Kidney (tissue), 14 donors: ENCODE measurements around the gene ITGA2B. TPM values are rescaled to one million over a fixed set of nuclear protein-coding genes. Genes with fewer than 3 reads are reported as not detected.
A peak's percentile ranks its signal among the peaks of the same experiment; 100 is the strongest.

Source experiments
- DNase-seq, 5 donors: peaks; one replicate each; pipeline ENCODE4 v3.0.0-alpha.2; 2013 to 2020
- FAIRE-seq: peaks from 2 replicates; lab custom pipeline; 2012; peaks lifted over from hg19 to GRCh38; lab: Jason Lieb, UNC
- H3K27ac ChIP-seq, 2 donors: one replicate each; pipeline ENCODE4 v1.7.0; 2013; ENCODE audit warnings: low read depth in 2 of 2, low read length in 2 of 2, inconsistent platforms in 1 of 2
- H3K27me3 ChIP-seq: one replicate; pipeline ENCODE4 v1.7.1; 2013; ENCODE audit warnings: low read length, inconsistent platforms; ENCODE audit not compliant: control insufficient read depth, insufficient read depth
- H3K36me3 ChIP-seq, 3 donors: one replicate each; pipeline versions ENCODE4 v1.7.0 to v1.7.1; 2013; ENCODE audit warnings: low read length in 3 of 3, control low read depth in 1 of 3, inconsistent platforms in 1 of 3; ENCODE audit not compliant: insufficient read depth in 3 of 3, control insufficient read depth in 2 of 3
- H3K4me1 ChIP-seq, 3 donors: one replicate each; pipeline versions ENCODE4 v1.7.0 to v1.7.1; 2013; ENCODE audit warnings: low read length in 3 of 3, inconsistent platforms in 1 of 3, low read depth in 1 of 3; ENCODE audit not compliant: control insufficient read depth in 2 of 3, insufficient read depth in 2 of 3
- H3K4me3 ChIP-seq, 3 donors: one replicate each; pipeline versions ENCODE4 v1.7.0 to v1.8.1; 2013; ENCODE audit warnings: low read length in 3 of 3, control low read depth in 1 of 3, inconsistent platforms in 1 of 3
- H3K9ac ChIP-seq, 3 donors: one replicate each; pipeline versions ENCODE4 v1.7.0 to v1.7.1; 2013; ENCODE audit warnings: low read length in 3 of 3, control low read depth in 1 of 3, inconsistent platforms in 1 of 3
- H3K9me3 ChIP-seq, 3 donors: one replicate each; pipeline versions ENCODE4 v1.7.0 to v1.7.1; 2013; ENCODE audit warnings: low read length in 3 of 3, control low read depth in 1 of 3, inconsistent platforms in 1 of 3; ENCODE audit not compliant: control insufficient read depth in 2 of 3, insufficient read depth in 1 of 3
- intact Hi-C: fragments of 100-400 bp; cut with DNase I; formaldehyde crosslinking; loops from one replicate; pipeline ENCODE4 v1.11.1; 2022
- polyA plus RNA-seq: library from polyadenylated mRNA; stranded (reverse); fragments of 350-450 nt; fragmentation: Illumina TruSeq; extraction: RNeasy Lipid Tissue Mini Kit (QIAGEN cat#74804); gene quantifications from one replicate; pipeline ENCODE4 v1.2.3, GENCODE V29; 2014; ENCODE audit warnings: low read depth, low replicate concordance; ENCODE audit not compliant: insufficient read depth
- total RNA-seq: library from RNA; stranded (reverse); fragmentation: NEBNext Ultra II Directional; extraction: Animal tissue kit (Norgen Biotek cat#: 25700); gene quantifications from one replicate; pipeline ENCODE4 v1.2.1, GENCODE V29; 2021
- TF ChIP-seq, protein P1 (sequence below): IDR thresholded peaks from 3 replicates; pipeline ENCODE4 v1.5.1; 2012; ENCODE audit warnings: mild to moderate bottlenecking, moderate library complexity, borderline replicate concordance; ENCODE audit not compliant: insufficient read depth; ENCODE audit errors: extremely low read depth
- donor health status: control.
- donor health status: control.
- donor health status: control.
- donor health status: control.
- donor health status: control.
- donor health status: DM: yes; HTN: yes; CAD: no.
- donor health status: Normal renal cell carcinoma (clear cell type).

The ITGA2B gene
- total and polyA plus RNA-seq, 2 donors from 2014 or later = 0.67 to 1.7 TPM

DNA sequence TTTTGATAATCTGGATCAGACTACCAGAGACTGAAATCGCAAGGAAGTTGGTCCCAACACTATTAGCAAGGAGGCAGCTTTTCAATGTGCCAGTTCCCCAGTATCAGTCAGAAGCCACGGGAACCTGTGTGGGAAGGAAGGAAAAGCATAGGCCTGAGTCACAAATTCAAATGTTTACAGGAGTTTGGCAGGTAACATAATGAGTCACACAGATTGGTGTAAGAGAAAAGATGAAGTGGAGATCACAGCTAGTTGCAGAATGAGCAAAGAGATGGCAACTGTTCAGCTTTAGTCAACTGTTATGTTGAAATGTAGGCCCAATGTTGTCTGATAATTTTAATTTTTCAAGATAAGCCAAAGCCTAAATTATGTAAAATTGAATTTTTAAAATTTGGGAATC is 28.1 kb upstream of the ITGA2B start:
- Histone ChIP-seq H3K36me3 (peaks cover 0 to 2% (median 0%) of the 10 kb centered on the region in 3 donors), H3K4me1 (peaks cover 0 to 22% (median 0%) of the 10 kb centered on the region in 3 donors), H3K9me3 (no peaks in the 10 kb centered on the region), H3K4me3 (no peak overlapping the region), H3K27ac (peak overlapping the region in 1 of 2 donors; percentile 58), H3K9ac (no peak overlapping the region), H3K27me3 (no peaks in the 10 kb centered on the region)
- TF ChIP-seq, protein P1, sequence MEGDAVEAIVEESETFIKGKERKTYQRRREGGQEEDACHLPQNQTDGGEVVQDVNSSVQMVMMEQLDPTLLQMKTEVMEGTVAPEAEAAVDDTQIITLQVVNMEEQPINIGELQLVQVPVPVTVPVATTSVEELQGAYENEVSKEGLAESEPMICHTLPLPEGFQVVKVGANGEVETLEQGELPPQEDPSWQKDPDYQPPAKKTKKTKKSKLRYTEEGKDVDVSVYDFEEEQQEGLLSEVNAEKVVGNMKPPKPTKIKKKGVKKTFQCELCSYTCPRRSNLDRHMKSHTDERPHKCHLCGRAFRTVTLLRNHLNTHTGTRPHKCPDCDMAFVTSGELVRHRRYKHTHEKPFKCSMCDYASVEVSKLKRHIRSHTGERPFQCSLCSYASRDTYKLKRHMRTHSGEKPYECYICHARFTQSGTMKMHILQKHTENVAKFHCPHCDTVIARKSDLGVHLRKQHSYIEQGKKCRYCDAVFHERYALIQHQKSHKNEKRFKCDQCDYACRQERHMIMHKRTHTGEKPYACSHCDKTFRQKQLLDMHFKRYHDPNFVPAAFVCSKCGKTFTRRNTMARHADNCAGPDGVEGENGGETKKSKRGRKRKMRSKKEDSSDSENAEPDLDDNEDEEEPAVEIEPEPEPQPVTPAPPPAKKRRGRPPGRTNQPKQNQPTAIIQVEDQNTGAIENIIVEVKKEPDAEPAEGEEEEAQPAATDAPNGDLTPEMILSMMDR = no peak
- intact Hi-C loops = no loop called here
- no peak for DNase-seq
- FAIRE-seq = no peak

DNA sequence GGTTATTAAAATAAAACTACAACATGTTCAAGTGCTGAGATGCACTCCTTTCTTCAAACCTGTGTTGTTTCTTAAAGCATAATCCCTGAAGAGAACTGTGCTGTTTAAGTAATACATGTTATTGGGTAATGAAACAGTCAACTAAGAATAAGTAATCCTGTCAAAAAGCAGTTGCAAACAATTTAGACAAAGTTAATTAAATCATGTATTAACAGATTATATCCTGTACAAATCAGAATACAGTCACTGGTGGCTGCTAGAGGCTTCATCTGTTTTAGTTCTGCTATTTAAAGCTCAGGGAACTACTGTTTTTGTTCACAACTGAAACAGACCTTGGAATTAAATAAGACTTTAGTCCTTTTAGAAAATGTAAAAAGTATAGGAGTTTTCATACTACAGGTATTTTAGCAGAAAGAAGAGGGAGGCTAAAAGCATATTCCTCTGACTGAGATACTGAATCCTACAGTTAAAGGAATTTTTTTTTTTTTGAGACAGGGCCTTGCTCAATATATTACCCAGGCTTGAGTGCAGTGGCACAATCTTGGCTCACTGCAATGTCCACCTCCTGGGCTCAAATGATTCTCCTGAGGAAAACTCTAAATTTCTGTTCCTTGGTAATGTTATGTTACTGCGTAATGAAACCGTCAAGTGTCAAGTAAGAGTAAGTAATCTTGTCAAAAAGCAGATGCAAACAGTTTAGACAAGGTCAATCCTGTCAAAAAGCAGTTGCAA is 27.3 kb upstream of the ITGA2B start:
- TF ChIP-seq, protein P1 = no peak
- FAIRE-seq = peak; percentile 62
- Histone ChIP-seq H3K36me3 (peaks cover 0 to 2% (median 0%) of the 10 kb centered on the region in 3 donors), H3K27ac (peak overlapping the region; percentile 8 to 58), H3K9ac (no peak overlapping the region), H3K4me3 (peak overlapping the region in 1 of 3 donors; percentile 10), H3K27me3 (no peaks in the 10 kb centered on the region), H3K9me3 (no peaks in the 10 kb centered on the region), H3K4me1 (peaks cover 0 to 22% (median 0%) of the 10 kb centered on the region in 3 donors)
- DNase-seq = peak in 1 of 5 donors; percentile 7
- intact Hi-C loops = no loop called here

DNA sequence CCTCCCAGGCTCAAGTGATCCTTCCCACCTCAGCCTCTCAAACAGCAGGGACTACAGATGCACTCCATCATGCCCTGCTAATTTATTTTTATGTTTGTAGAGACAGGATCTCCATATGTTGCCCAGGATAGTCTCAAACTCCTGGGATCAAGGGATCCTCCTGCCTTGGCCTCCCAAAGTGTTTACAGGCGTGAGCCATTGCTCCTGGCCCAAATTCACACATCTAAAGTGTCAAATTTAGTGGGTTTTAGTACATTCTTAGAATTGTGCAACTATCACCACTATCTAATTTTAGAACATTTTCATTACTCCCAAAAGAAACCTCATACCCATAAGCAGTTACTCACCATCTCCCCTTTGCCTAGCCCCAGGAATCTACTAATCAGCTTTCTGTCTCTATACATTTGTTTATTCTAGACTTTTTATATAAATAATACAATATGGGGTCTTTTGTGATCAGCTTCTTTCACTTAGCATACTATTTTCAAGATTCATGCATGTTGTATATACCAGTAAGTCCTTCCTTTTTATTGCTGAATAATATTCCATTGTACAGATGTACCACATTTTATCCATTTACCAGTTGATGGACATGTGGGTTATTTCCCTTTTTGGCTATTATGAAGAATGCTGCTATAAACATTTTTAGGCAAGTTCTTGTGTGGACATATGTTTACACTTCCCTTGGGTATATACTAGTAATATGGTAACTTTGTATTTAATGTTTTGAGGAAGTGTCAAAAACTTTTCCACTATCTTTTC is 25.1 kb upstream of the ITGA2B start:
- H3K27me3 ChIP-seq = no peaks in the 10 kb centered on the region
- intact Hi-C loops = no loop called here
- no peak overlapping the region for H3K27ac ChIP-seq
- DNase-seq = no peak
- no peak overlapping the region for H3K9ac ChIP-seq
- peaks cover 0 to 2% (median 0%) of the 10 kb centered on the region in 3 donors for H3K36me3 ChIP-seq
- H3K4me3 ChIP-seq = no peak overlapping the region
- no peaks in the 10 kb centered on the region for H3K9me3 ChIP-seq
- no peak for FAIRE-seq
- H3K4me1 ChIP-seq = peaks cover 0 to 23% (median 0%) of the 10 kb centered on the region in 3 donors
- TF ChIP-seq, protein P1 = no peak
